Ureter (tissue), 1 donor: ENCODE measurements around the gene CFAP46. TPM values are rescaled to one million over a fixed set of nuclear protein-coding genes. Genes with fewer than 3 reads are reported as not detected.
"Not testable (repeated sequence)": the region's sequence is repeated elsewhere in the genome, so short reads cannot be mapped to it uniquely, and the experiment has no call there.

Experiments used
- DNase-seq: peaks from one replicate; pipeline ENCODE4 v3.0.0-alpha.2; 2020; ENCODE audit warnings: low spot score
- total RNA-seq: library from RNA; stranded (reverse); gene quantifications from one replicate; pipeline ENCODE4 v1.2.4, GENCODE V29; 2023
- donor health status: DM: yes; HTN: yes; CAD: no.

The CFAP46 gene
- total RNA-seq, 1 donor from 2014 or later = 1.7 TPM

- DNase-seq = no peak
Observed at GRCh38 chr10:132979491-132980425, 37.4 kb upstream of the CFAP46 start.

GRCh38 chr10:132978542-132978941 is 36.2 kb upstream of the CFAP46 start:
- DNase-seq = no peak

GRCh38 chr10:132977807-132978206 is 35.4 kb upstream of the CFAP46 start:
- no peak for DNase-seq

- no peak for DNase-seq
Observed at GRCh38 chr10:132977076-132977475, 34.7 kb upstream of the CFAP46 start.

- no peak for DNase-seq
Observed at GRCh38 chr10:132975831-132976682, 33.7 kb upstream of the CFAP46 start.

- DNase-seq = no peak
Observed at GRCh38 chr10:132974886-132975830, 32.8 kb upstream of the CFAP46 start.

GRCh38 chr10:132974249-132974796 is 32.0 kb upstream of the CFAP46 start:
- DNase-seq = no peak

- DNase-seq = no peak
Observed at GRCh38 chr10:132973903-132974241, 31.5 kb upstream of the CFAP46 start.

GRCh38 chr10:132972986-132973902 is 30.9 kb upstream of the CFAP46 start:
- DNase-seq = no peak

GRCh38 chr10:132972149-132972985 is 30.0 kb upstream of the CFAP46 start:
- no peak for DNase-seq

GRCh38 chr10:132971448-132972148 is 29.2 kb upstream of the CFAP46 start:
- DNase-seq = no peak

- DNase-seq = no peak
Observed at GRCh38 chr10:132970641-132971438, 28.5 kb upstream of the CFAP46 start.

- no peak for DNase-seq
Observed at GRCh38 chr10:132967540-132967939, 25.2 kb upstream of the CFAP46 start.

GRCh38 chr10:132965411-132966057 is 23.2 kb upstream of the CFAP46 start:
- DNase-seq = no peak

GRCh38 chr10:132964707-132965410 is 22.5 kb upstream of the CFAP46 start:
- not testable (repeated sequence) for DNase-seq

- no peak for DNase-seq
Observed at GRCh38 chr10:132964231-132964630, 21.9 kb upstream of the CFAP46 start.
